H1 (cell line): ENCODE data around the gene RPTOR. TPM values are rescaled to one million over a fixed set of nuclear protein-coding genes. Genes with fewer than 3 reads are reported as not detected.
A peak's percentile ranks its signal among the peaks of the same experiment; 100 is the strongest.

ENCODE experiments used
- CTCF ChIA-PET: fragments of 300-600 bp; sonication (Branson Sonifier 250); formaldehyde crosslinking; loops from one replicate; lab custom pipeline; 2021; ENCODE audit not compliant: partially characterized antibody; lab: Charles Lee
- POLR2A ChIA-PET: fragments of 300-600 bp; sonication (Branson Sonifier 250); formaldehyde crosslinking; loops from one replicate; lab custom pipeline; 2021; ENCODE audit warnings: inconsistent platforms; ENCODE audit not compliant: partially characterized antibody; lab: Charles Lee
- DNase-seq, 2 experiments: peaks; one replicate each; pipeline versions ENCODE4 v3.0.0 to v3.0.0-alpha.2; 2010 to 2022; ENCODE audit warnings: low spot score in 2 of 2, low read depth in 1 of 2, mixed read lengths in 1 of 2
- FAIRE-seq: peaks from 2 replicates; lab custom pipeline; 2011; peaks lifted over from hg19 to GRCh38; lab: Jason Lieb, UNC
- H2AFZ ChIP-seq: 2 replicates; pipeline ENCODE4 v1.8.1; 2012; ENCODE audit warnings: low read length, inconsistent platforms
- H2AK5ac ChIP-seq: 2 replicates; pipeline ENCODE4 v1.6.1; 2013; ENCODE audit warnings: low read depth, low read length
- H2BK120ac ChIP-seq: replicated peaks from 2 replicates; pipeline ENCODE3; 2013; ENCODE audit warnings: low read depth, low read length, inconsistent platforms
- H2BK12ac ChIP-seq: 2 replicates; pipeline ENCODE4 v1.6.1; 2013; ENCODE audit warnings: low read depth, low read length
- H2BK15ac ChIP-seq: 2 replicates; pipeline ENCODE4 v1.6.1; 2013; ENCODE audit warnings: low read length
- H2BK20ac ChIP-seq: 2 replicates; pipeline ENCODE4 v1.6.1; 2013; ENCODE audit warnings: low read length
- H2BK5ac ChIP-seq: 2 replicates; pipeline ENCODE4 v1.6.1; 2013; ENCODE audit warnings: low read depth, low read length
- H3K14ac ChIP-seq: 2 replicates; pipeline ENCODE4 v1.6.1; 2013; ENCODE audit warnings: inconsistent platforms; ENCODE audit not compliant: insufficient read length
- H3K18ac ChIP-seq: 2 replicates; pipeline ENCODE4 v1.6.1; 2013; ENCODE audit warnings: low read length; ENCODE audit errors: extremely low read depth
- H3K23ac ChIP-seq: 2 replicates; pipeline ENCODE4 v1.6.1; 2013; ENCODE audit warnings: inconsistent platforms; ENCODE audit not compliant: insufficient read length
- H3K23me2 ChIP-seq: 2 replicates; pipeline ENCODE4 v1.6.1; 2013; ENCODE audit warnings: low read depth, low read length
- H3K27ac ChIP-seq: 2 replicates; pipeline ENCODE4 v1.6.1; 2011; ENCODE audit warnings: low read depth, low read length, inconsistent platforms
- H3K27me3 ChIP-seq, 4 experiments: replicated peaks in 1 of 4; 1 replicate in 1 of 4; 2 replicates in 3 of 4; pipeline versions ENCODE4 v1.6.1 to v1.8.1; 2011 to 2013; ENCODE audit warnings: low read length in 3 of 4, mild to moderate bottlenecking in 3 of 4, inconsistent platforms in 2 of 4, mixed read lengths in 2 of 4, moderate library complexity in 1 of 4; ENCODE audit not compliant: control insufficient read depth in 3 of 4, insufficient read depth in 3 of 4; ENCODE audit errors: extremely low read depth in 1 of 4
- H3K36me3 ChIP-seq, 4 experiments: 2 replicates each; pipeline versions ENCODE4 v1.6.1 to v1.8.1; 2011 to 2013; ENCODE audit warnings: mild to moderate bottlenecking in 4 of 4, low read length in 3 of 4, moderate library complexity in 2 of 4, control low read depth in 1 of 4, inconsistent platforms in 1 of 4; ENCODE audit not compliant: insufficient read depth in 4 of 4, control insufficient read depth in 2 of 4
- H3K4ac ChIP-seq: replicated peaks from 2 replicates; pipeline ENCODE3; 2013; ENCODE audit warnings: low read length, low read depth, mixed read lengths, inconsistent platforms; ENCODE audit not compliant: insufficient read length
- H3K4me1 ChIP-seq, 4 experiments: replicated peaks in 1 of 4; 1 replicate in 1 of 4; 2 replicates in 3 of 4; pipeline versions ENCODE4 v1.6.1 to v1.8.1; 2011 to 2013; ENCODE audit warnings: low read length in 3 of 4, inconsistent platforms in 2 of 4, mixed read lengths in 1 of 4; ENCODE audit not compliant: insufficient read depth in 4 of 4, control insufficient read depth in 3 of 4
- H3K4me2 ChIP-seq, 2 experiments: 2 replicates each; pipeline versions ENCODE4 v1.6.1 to v1.8.1; 2011 to 2013; ENCODE audit warnings: low read depth in 2 of 2, low read length in 2 of 2, control low read depth in 1 of 2, inconsistent platforms in 1 of 2, mild to moderate bottlenecking in 1 of 2; ENCODE audit not compliant: insufficient read depth in 1 of 2
- H3K4me3 ChIP-seq, 4 experiments: fragments of 200-600, 300-600 bp in 1 of 4; sonication (generic), shearing (Covaris generic), sonication (Bioruptor Twin) in 1 of 4; 2 replicates each; pipeline versions ENCODE4 v1.5.1 to v1.8.1; 2011 to 2016; ENCODE audit warnings: low read length in 4 of 4, low read depth in 3 of 4, control low read depth in 2 of 4, inconsistent platforms in 2 of 4, mild to moderate bottlenecking in 2 of 4, mixed read lengths in 1 of 4, moderate library complexity in 1 of 4; ENCODE audit not compliant: insufficient read depth in 2 of 4; ENCODE audit errors: extremely low read depth in 1 of 4
- H3K56ac ChIP-seq: replicated peaks from 2 replicates; pipeline ENCODE3; 2013; ENCODE audit warnings: low read depth, mild to moderate bottlenecking, mixed read lengths, low read length, inconsistent platforms; ENCODE audit not compliant: insufficient read length
- H3K79me1 ChIP-seq: 2 replicates; pipeline ENCODE4 v1.6.1; 2013; ENCODE audit warnings: low read depth, low read length, control low read depth
- H3K79me2 ChIP-seq, 2 experiments: 2 replicates each; pipeline versions ENCODE4 v1.6.1 to v1.8.1; 2012 to 2013; ENCODE audit warnings: low read length in 2 of 2, mild to moderate bottlenecking in 2 of 2, inconsistent platforms in 1 of 2; ENCODE audit not compliant: insufficient read depth in 2 of 2, control insufficient read depth in 1 of 2
- H3K9ac ChIP-seq, 4 experiments: replicated peaks in 1 of 4; 1 replicate in 1 of 4; 2 replicates in 3 of 4; pipeline versions ENCODE4 v1.6.1 to v1.8.1; 2011 to 2013; ENCODE audit warnings: low read depth in 3 of 4, low read length in 3 of 4, control low read depth in 2 of 4, mild to moderate bottlenecking in 2 of 4, moderate library complexity in 2 of 4, inconsistent platforms in 1 of 4; ENCODE audit errors: extremely low read depth in 1 of 4
- H3K9me3 ChIP-seq, 2 experiments: 2 replicates each; pipeline versions ENCODE4 v1.6.1 to v1.8.1; 2012 to 2013; ENCODE audit warnings: mild to moderate bottlenecking in 2 of 2, moderate library complexity in 2 of 2, control low read depth in 1 of 2, inconsistent platforms in 1 of 2, low read depth in 1 of 2, low read length in 1 of 2, mixed read lengths in 1 of 2; ENCODE audit not compliant: insufficient read depth in 2 of 2
- H4K20me1 ChIP-seq, 2 experiments: replicated peaks in 1 of 2; 2 replicates each; pipeline versions ENCODE3 to v1.8.1; 2011 to 2013; ENCODE audit warnings: inconsistent platforms in 2 of 2, low read length in 2 of 2, mild to moderate bottlenecking in 1 of 2; ENCODE audit not compliant: insufficient read depth in 2 of 2, control insufficient read depth in 1 of 2
- H4K5ac ChIP-seq: 2 replicates; pipeline ENCODE4 v1.6.1; 2013; ENCODE audit warnings: low read length, low read depth, mixed read lengths, inconsistent platforms; ENCODE audit not compliant: insufficient read length
- H4K8ac ChIP-seq: 2 replicates; pipeline ENCODE4 v1.8.0; 2013; ENCODE audit warnings: mild to moderate bottlenecking, moderate library complexity, low read length, inconsistent platforms; ENCODE audit not compliant: insufficient read depth; ENCODE audit errors: extremely low read depth
- H4K91ac ChIP-seq: replicated peaks from 2 replicates; pipeline ENCODE3; 2013; ENCODE audit warnings: low read length, mixed read lengths, inconsistent platforms; ENCODE audit not compliant: insufficient read length
- BRCA1 ChIP-seq: IDR thresholded peaks from 2 replicates; pipeline ENCODE4 v1.6.1; 2012; ENCODE audit warnings: low read depth, low read length, improper control_type of control experiment
- CBX8 ChIP-seq: fragments of 300-800, 300-1000 bp; sonication (generic); IDR thresholded peaks from 2 replicates; pipeline ENCODE4 v1.7.1; 2016; ENCODE audit warnings: low read depth, low read length, borderline replicate concordance
- RAD21 ChIP-seq, 2 experiments: IDR thresholded peaks in 1 of 2; conservative IDR thresholded peaks in 1 of 2; 2 replicates each; pipeline ENCODE4 v1.6.1; 2011; ENCODE audit warnings: low read depth in 2 of 2, low read length in 2 of 2, improper control_type of control experiment in 1 of 2, inconsistent platforms in 1 of 2, mild to moderate bottlenecking in 1 of 2, moderate library complexity in 1 of 2
- RXRA ChIP-seq: IDR thresholded peaks from 2 replicates; pipeline ENCODE4 v1.6.1; 2011; ENCODE audit warnings: low read depth, mild to moderate bottlenecking, low read length, moderate library complexity; ENCODE audit not compliant: insufficient read depth
- SAP30 ChIP-seq: fragments of 300-600 bp; sonication (generic); IDR thresholded peaks from 2 replicates; pipeline ENCODE4 v1.7.1; 2012; ENCODE audit warnings: low read length, moderate library complexity, mild to moderate bottlenecking, inconsistent platforms; ENCODE audit not compliant: insufficient read depth, insufficient replicate concordance
- TCF12 ChIP-seq: IDR thresholded peaks from 2 replicates; pipeline ENCODE4 v1.6.1; 2011; ENCODE audit warnings: low read depth, mild to moderate bottlenecking, low read length
- USF2 ChIP-seq: IDR thresholded peaks from 2 replicates; pipeline ENCODE4 v1.6.1; 2011; ENCODE audit warnings: low read length, improper control_type of control experiment
- YY1 ChIP-seq: IDR thresholded peaks from 2 replicates; pipeline ENCODE4 v1.6.1; 2011; ENCODE audit warnings: low read depth, mild to moderate bottlenecking, low read length
- WGBS, 2 experiments: shearing (Covaris generic) in 1 of 2; methylation state at CpG; one replicate each; pipeline versions ENCODE4 v1.1.6 to v1.1.7; 2013 to 2015; ENCODE audit warnings: low lambda C conversion rate in 2 of 2, mixed read lengths in 2 of 2, inconsistent platforms in 1 of 2, low coverage in 1 of 2, missing lambda C conversion rate in 1 of 2; ENCODE audit not compliant: insufficient replicate concordance in 2 of 2, insufficient coverage in 1 of 2, insufficient read length in 1 of 2; ENCODE audit errors: extremely low coverage in 1 of 2, missing lambda C conversion rate in 1 of 2; 5-methylcytosine and 5-hydroxymethylcytosine counted together
- polyA plus RNA-seq, 7 experiments: library from polyadenylated mRNA; depleted of rRNA in 3 of 7; stranded (reverse) in 5 of 7; unstranded in 2 of 7; fragments of >200 nt in 5 of 7; fragments of 200-250 nt in 2 of 7; gene quantifications; 1 replicate in 5 of 7; 2 replicates in 1 of 7; 4 replicates in 1 of 7; pipeline versions ENCODE4 v1.2.1 to v1.2.3, GENCODE V29; 2011 to 2013; ENCODE audit warnings: missing spikeins in 2 of 7, mixed read lengths in 2 of 7
- total RNA-seq: library from RNA; stranded (reverse); fragmentation: NEBNext Ultra II Directional; extraction: Animal tissue kit (Norgen Biotek cat#: 25700); gene quantifications from 2 replicates; pipeline ENCODE4 v1.2.1, GENCODE V29; 2021
- TF ChIP-seq, protein P1 (sequence below): IDR thresholded peaks from 2 replicates; pipeline ENCODE4 v1.6.1; 2011; ENCODE audit warnings: low read depth, mild to moderate bottlenecking, low read length; ENCODE audit not compliant: insufficient read depth

Gene RPTOR
- total and polyA plus RNA-seq, 2 of the 8 experiments (the other 6 are each of a cell fraction or from before 2014, with no cell fraction given) = 6.9 to 28.7 TPM

DNA sequence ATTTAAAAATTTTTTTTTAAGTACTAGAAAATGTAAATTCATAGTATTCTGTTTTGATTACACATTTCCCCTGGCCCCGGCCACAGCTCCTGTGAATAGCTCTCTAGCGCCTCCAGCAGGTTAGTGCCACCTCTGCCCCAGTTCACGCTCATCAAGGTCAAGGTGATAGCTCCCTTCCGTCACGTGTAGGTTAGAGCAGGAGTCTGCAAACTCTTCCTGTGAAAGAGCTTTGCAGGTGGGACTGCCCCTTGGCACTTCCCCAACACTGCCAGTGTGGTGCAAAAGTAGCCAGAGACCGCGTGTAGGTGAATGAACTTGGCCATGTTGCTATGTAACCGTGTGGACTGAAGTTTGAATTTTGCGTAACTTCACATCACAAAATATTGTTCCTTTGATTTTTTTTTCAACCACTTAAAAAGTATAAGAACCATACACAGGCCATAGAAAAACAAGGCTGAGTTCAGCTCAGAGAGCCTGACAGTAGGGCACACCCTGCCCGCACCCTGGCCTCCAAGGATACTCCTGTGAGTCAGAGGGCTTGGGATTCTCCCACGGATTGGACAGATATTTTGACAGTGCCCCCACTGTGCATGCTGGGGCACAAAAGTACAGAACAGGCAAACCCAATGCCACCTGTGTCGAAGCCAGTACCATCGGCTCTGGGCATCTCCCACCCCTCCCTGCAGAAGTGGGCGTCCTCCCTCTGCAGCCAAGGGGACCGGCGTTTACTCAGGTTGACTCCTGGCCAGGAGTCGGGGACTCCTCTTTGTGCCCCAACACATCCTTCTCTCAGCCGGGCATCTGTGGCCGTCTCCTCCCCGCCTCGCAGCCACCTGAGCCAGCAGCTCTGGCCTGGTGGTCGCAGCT lies 355.0 kb downstream of the RPTOR start:
- no peak overlapping the region for H3K23ac ChIP-seq
- no peak for TF ChIP-seq CBX8
- peak; percentile 75 for TF ChIP-seq USF2
- TF ChIP-seq RAD21 (IDR thresholded peaks at IDR 0.05 in 1 of 2, conservative IDR thresholded peaks at IDR 0.05 in 1 of 2; ENCODE audit: low read depth in 2 of 2, low read length in 2 of 2) = peak; percentile 93
- TF ChIP-seq, protein P1, sequence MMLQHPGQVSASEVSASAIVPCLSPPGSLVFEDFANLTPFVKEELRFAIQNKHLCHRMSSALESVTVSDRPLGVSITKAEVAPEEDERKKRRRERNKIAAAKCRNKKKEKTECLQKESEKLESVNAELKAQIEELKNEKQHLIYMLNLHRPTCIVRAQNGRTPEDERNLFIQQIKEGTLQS = peak; percentile 51; the same call in 1 of the 2 replicates
- TF ChIP-seq RXRA = no peak
- TF ChIP-seq YY1 = no peak
- TF ChIP-seq TCF12 = 0 out of 2 replicates have a peak, but pooled peaks have one; percentile 70
- no peak for TF ChIP-seq BRCA1
- no peak for TF ChIP-seq SAP30

More for the DNA sequence above, 355.0 kb downstream of the RPTOR start:
- H3K79me2 ChIP-seq = no peaks in the 10 kb centered on the region
- no peaks in the 10 kb centered on the region for H3K36me3 ChIP-seq
- no peak overlapping the region for H3K18ac ChIP-seq
- ChIA-PET CTCF (interaction anchor here (0.6 to 4.1 kb wide), 67 partner anchors 10 to 474 kb away, joined by 3 to 25 read pairs (median 4); no protein-coding TSS in a partner anchor), POLR2A (interaction anchor here (0.7 to 1.3 kb wide), 4 partner anchors 11 to 72 kb away, joined by 3 to 4 read pairs (median 3); no protein-coding TSS in a partner anchor)
- 72% methylated on average over 22 of the region's 22 CpGs; no CpG with 5 or more reads in 1 of the 2 experiments for WGBS, 2 experiments
- 0 out of 7 replicates have a peak, but pooled peaks cover 0 to 2% (median 0%) of the 10 kb centered on the region in 4 experiments for H3K4me1 ChIP-seq
- H2AFZ ChIP-seq = no peak overlapping the region
- no peak overlapping the region for H2AK5ac ChIP-seq
- FAIRE-seq (peak; percentile 63), DNase-seq (peak; percentile 29 to 88)
- no peak overlapping the region for H3K4me3 ChIP-seq
- no peak overlapping the region for H2BK5ac ChIP-seq
- no peak overlapping the region for H4K91ac ChIP-seq
- no peak overlapping the region for H3K4me2 ChIP-seq
- H2BK120ac ChIP-seq = no peak overlapping the region
- H3K14ac ChIP-seq = no peak overlapping the region
- H2BK15ac ChIP-seq = no peak overlapping the region
- no peaks in the 10 kb centered on the region for H3K23me2 ChIP-seq
- H2BK12ac ChIP-seq = no peak overlapping the region
- no peak overlapping the region for H3K4ac ChIP-seq
- H4K5ac ChIP-seq = no peak overlapping the region
- no peak overlapping the region for H3K27ac ChIP-seq
- H4K20me1 ChIP-seq = peaks cover 0 to 6% of the 10 kb centered on the region in 2 experiments
- no peak overlapping the region for H4K8ac ChIP-seq
- H3K56ac ChIP-seq = no peak overlapping the region
- H3K27me3 ChIP-seq = no peaks in the 10 kb centered on the region
- H3K9me3 ChIP-seq = no peaks in the 10 kb centered on the region
- H2BK20ac ChIP-seq = no peak overlapping the region
- no peaks in the 10 kb centered on the region for H3K79me1 ChIP-seq
- H3K9ac ChIP-seq = no peak overlapping the region
